CD4-positive, CD25-positive, alpha-beta regulatory T cell (primary cell): ENCODE results near the gene UTP14C. TPM values are rescaled to one million over a fixed set of nuclear protein-coding genes. Genes with fewer than 3 reads are reported as not detected.

ENCODE experiments used
- ATAC-seq, 2 donors: fragments of 150-1000 bp; cut with Tn5 transposase; one replicate each; pipeline ENCODE4 v1.10.0; 2021; ENCODE audit warnings: low read depth in 2 of 2, moderate number of reproducible peaks in 2 of 2, moderate library complexity in 1 of 2
- DNase-seq, 3 donors: peaks; one replicate each; pipeline versions ENCODE4 v3.0.0 to v3.0.0-alpha.2; 2012 to 2022; ENCODE audit warnings: mixed read lengths in 1 of 3
- H3K27ac ChIP-seq: one replicate; pipeline ENCODE4 v1.7.0; 2013; ENCODE audit warnings: mild to moderate bottlenecking, low read length; ENCODE audit not compliant: insufficient read depth, poor library complexity, severe bottlenecking
- H3K27me3 ChIP-seq: one replicate; pipeline ENCODE4 v1.7.0; 2013; ENCODE audit warnings: low read length; ENCODE audit not compliant: control insufficient read depth, insufficient read depth
- H3K36me3 ChIP-seq: one replicate; pipeline ENCODE4 v1.7.0; 2013; ENCODE audit warnings: mild to moderate bottlenecking, low read length, moderate library complexity; ENCODE audit not compliant: control insufficient read depth, insufficient read depth
- H3K4me1 ChIP-seq: 2 replicates; pipeline ENCODE4 v1.7.0; 2013; ENCODE audit warnings: mild to moderate bottlenecking, low read length; ENCODE audit not compliant: insufficient read depth, control insufficient read depth, poor library complexity, severe bottlenecking
- H3K4me3 ChIP-seq: one replicate; pipeline ENCODE4 v1.7.0; 2013; ENCODE audit warnings: low read depth, mild to moderate bottlenecking, low read length, moderate library complexity
- H3K9me3 ChIP-seq, 2 experiments: 1 replicate in 1 of 2; 2 replicates in 1 of 2; pipeline ENCODE4 v1.7.0; 2013; ENCODE audit warnings: low read length in 2 of 2, mild to moderate bottlenecking in 1 of 2, moderate library complexity in 1 of 2; ENCODE audit not compliant: control insufficient read depth in 2 of 2
- H3K27ac Mint-ChIP-seq, 3 donors: one replicate each; pipeline ENCODE4 v1.8.0; 2020 to 2022; ENCODE audit warnings: mild to moderate bottlenecking in 3 of 3, mixed read lengths in 3 of 3, moderate library complexity in 2 of 3
- H3K27me3 Mint-ChIP-seq: one replicate; pipeline ENCODE4 v1.8.0; 2022; ENCODE audit warnings: mild to moderate bottlenecking, mixed read lengths
- H3K36me3 Mint-ChIP-seq: one replicate; pipeline ENCODE4 v1.8.0; 2020; ENCODE audit warnings: mixed read lengths
- H3K4me1 Mint-ChIP-seq, 4 donors: one replicate each; pipeline ENCODE4 v1.8.0; 2020 to 2022; ENCODE audit warnings: mixed read lengths in 4 of 4, mild to moderate bottlenecking in 1 of 4
- H3K4me3 Mint-ChIP-seq, 4 donors: one replicate each; pipeline ENCODE4 v1.8.0; 2020 to 2022; ENCODE audit warnings: mild to moderate bottlenecking in 4 of 4, mixed read lengths in 4 of 4, moderate library complexity in 3 of 4
- H3K9me3 Mint-ChIP-seq, 7 donors: one replicate each; pipeline ENCODE4 v1.8.0; 2020 to 2022; ENCODE audit warnings: mixed read lengths in 7 of 7, mild to moderate bottlenecking in 3 of 7, moderate library complexity in 2 of 7
- polyA plus RNA-seq, 4 donors: library from polyadenylated mRNA; unstranded; fragments of 300-500 nt; fragmentation: Illumina TruSeq; gene quantifications; one replicate each; pipeline ENCODE4 v1.2.3, GENCODE V29; 2021
- total RNA-seq: library from RNA; stranded (reverse); gene quantifications from one replicate; pipeline ENCODE4 v1.2.3, GENCODE V29; 2022

The UTP14C gene
- total and polyA plus RNA-seq, 5 donors from 2014 or later: 0.97 to 4.0 (median 1.6) TPM

- ATAC-seq (no peak), DNase-seq (no peak)
- no peaks in the 10 kb centered on the region for H3K36me3 Mint-ChIP-seq
- peaks cover 4% of the 10 kb centered on the region for H3K4me1 ChIP-seq
- H3K27ac Mint-ChIP-seq: no peak overlapping the region
- no peak overlapping the region for H3K27ac ChIP-seq
- no peak overlapping the region for H3K4me3 ChIP-seq
- H3K9me3 ChIP-seq: no peaks in the 10 kb centered on the region
- H3K27me3 ChIP-seq: peaks cover 27% of the 10 kb centered on the region
- peaks cover 48% of the 10 kb centered on the region for H3K27me3 Mint-ChIP-seq
- H3K4me3 Mint-ChIP-seq: no peak overlapping the region
- H3K36me3 ChIP-seq: no peaks in the 10 kb centered on the region
- H3K4me1 Mint-ChIP-seq: peaks cover 4 to 9% (median 7%) of the 10 kb centered on the region in 4 donors
- H3K9me3 Mint-ChIP-seq: peaks cover 0 to 4% (median 0%) of the 10 kb centered on the region in 7 donors
These were observed 18.5 kb upstream of the UTP14C start for GRCh38 chr13:52005841-52006522.

- no peak overlapping the region for H3K27ac ChIP-seq
- Mint-ChIP-seq H3K4me1 (peaks cover 5 to 12% (median 8%) of the 10 kb centered on the region in 4 donors), H3K9me3 (peaks cover 0 to 4% (median 0%) of the 10 kb centered on the region in 7 donors), H3K36me3 (no peaks in the 10 kb centered on the region), H3K27me3 (peaks cover 45% of the 10 kb centered on the region), H3K27ac (no peak overlapping the region), H3K4me3 (no peak overlapping the region)
- no peaks in the 10 kb centered on the region for H3K9me3 ChIP-seq
- no peak overlapping the region for H3K4me3 ChIP-seq
- no peaks in the 10 kb centered on the region for H3K36me3 ChIP-seq
- H3K4me1 ChIP-seq: peaks cover 11% of the 10 kb centered on the region
- ATAC-seq (no peak), DNase-seq (no peak)
- peaks cover 29% of the 10 kb centered on the region for H3K27me3 ChIP-seq
These were observed 17.8 kb upstream of the UTP14C start for GRCh38 chr13:52006523-52007245.

- Histone ChIP-seq H3K36me3 (no peaks in the 10 kb centered on the region), H3K27me3 (peaks cover 29% of the 10 kb centered on the region), H3K4me1 (peaks cover 30% of the 10 kb centered on the region), H3K9me3 (no peaks in the 10 kb centered on the region), H3K4me3 (no peak overlapping the region), H3K27ac (no peak overlapping the region)
- H3K4me3 Mint-ChIP-seq: peak overlapping the region; percentile 36 to 99 (median 89)
- H3K9me3 Mint-ChIP-seq: peaks cover 0 to 4% (median 0%) of the 10 kb centered on the region in 7 donors
- H3K4me1 Mint-ChIP-seq: peaks cover 10 to 24% (median 15%) of the 10 kb centered on the region in 4 donors
- DNase-seq: no peak
- ATAC-seq: no peak
- peaks cover 38% of the 10 kb centered on the region for H3K27me3 Mint-ChIP-seq
- H3K27ac Mint-ChIP-seq: no peak overlapping the region
- no peaks in the 10 kb centered on the region for H3K36me3 Mint-ChIP-seq
These were observed 14.5 kb upstream of the UTP14C start for GRCh38 chr13:52009946-52010345.

GRCh38 chr13:52010890-52011631 is 13.4 kb upstream of the UTP14C start, which contains the start of gene ATP7B:
ATP7B (minus strand) TSS chr13:52011450; CDS start chr13:52011337, 113 bp downstream.
- peaks cover 30% of the 10 kb centered on the region for H3K4me1 ChIP-seq
- H3K4me3 ChIP-seq: peak within 1 kb of the TSS; percentile 100
- Mint-ChIP-seq H3K36me3 (peaks cover 5% of the 10 kb centered on the region), H3K4me3 (peak within 1 kb of the TSS; percentile 93 to 99 (median 96)), H3K9me3 (peaks cover 0 to 4% (median 0%) of the 10 kb centered on the region in 7 donors), H3K27ac (peak within 1 kb of the TSS; percentile 90 to 94 (median 93)), H3K4me1 (peaks cover 13 to 33% (median 20%) of the 10 kb centered on the region in 4 donors), H3K27me3 (peaks cover 38% of the 10 kb centered on the region)
- no peak for ATAC-seq
- DNase-seq: peak in 1 of 3 donors; percentile 7
- H3K9me3 ChIP-seq: no peaks in the 10 kb centered on the region
- H3K27ac ChIP-seq: peak within 1 kb of the TSS; percentile 63
- H3K27me3 ChIP-seq: peaks cover 29% of the 10 kb centered on the region
- no peaks in the 10 kb centered on the region for H3K36me3 ChIP-seq

- peaks cover 0 to 4% (median 0%) of the 10 kb centered on the region in 7 donors for H3K9me3 Mint-ChIP-seq
- peak within 1 kb of the TSS; percentile 93 to 99 (median 96) for H3K4me3 Mint-ChIP-seq
- Histone ChIP-seq H3K9me3 (no peaks in the 10 kb centered on the region), H3K27ac (peak within 1 kb of the TSS; percentile 63), H3K4me1 (peaks cover 30% of the 10 kb centered on the region), H3K36me3 (peaks cover 2% of the 10 kb centered on the region), H3K4me3 (peak within 1 kb of the TSS; percentile 100), H3K27me3 (peaks cover 26% of the 10 kb centered on the region)
- peaks cover 38% of the 10 kb centered on the region for H3K27me3 Mint-ChIP-seq
- DNase-seq (peak; percentile 99), ATAC-seq (peak; percentile 99)
- H3K4me1 Mint-ChIP-seq: peaks cover 15 to 41% (median 24%) of the 10 kb centered on the region in 4 donors
- H3K36me3 Mint-ChIP-seq: peaks cover 11% of the 10 kb centered on the region
- peak within 1 kb of the TSS; percentile 90 to 94 (median 93) for H3K27ac Mint-ChIP-seq
These were observed 12.6 kb upstream of the UTP14C start, which contains the start of gene ALG11 for GRCh38 chr13:52011632-52012511. ALG11 (plus strand) TSS chr13:52012398; CDS start chr13:52012419, 21 bp downstream.

GRCh38 chr13:52012512-52012836 is 12.0 kb upstream of the UTP14C start:
- Histone ChIP-seq H3K9me3 (no peaks in the 10 kb centered on the region), H3K4me1 (peaks cover 30% of the 10 kb centered on the region), H3K27me3 (peaks cover 25% of the 10 kb centered on the region), H3K4me3 (peak overlapping the region; percentile 100), H3K36me3 (peaks cover 4% of the 10 kb centered on the region), H3K27ac (peak overlapping the region; percentile 63)
- Mint-ChIP-seq H3K36me3 (peaks cover 16% of the 10 kb centered on the region), H3K4me3 (peak overlapping the region; percentile 92 to 99 (median 96)), H3K4me1 (peaks cover 18 to 46% (median 28%) of the 10 kb centered on the region in 4 donors), H3K9me3 (peaks cover 0 to 1% (median 0%) of the 10 kb centered on the region in 7 donors), H3K27ac (peak overlapping the region; percentile 90 to 94 (median 93)), H3K27me3 (peaks cover 35% of the 10 kb centered on the region)
- DNase-seq (no peak), ATAC-seq (no peak)
